ENCODE results near the gene APOLD1. TPM values are rescaled to one million over a fixed set of nuclear protein-coding genes. Genes with fewer than 3 reads are reported as not detected.
A peak's percentile ranks its signal among the peaks of the same experiment; 100 is the strongest.

The APOLD1 gene
- total and polyA plus RNA-seq, 8 donors = 1.6 to 6.4 (median 3.0) TPM

DNA sequence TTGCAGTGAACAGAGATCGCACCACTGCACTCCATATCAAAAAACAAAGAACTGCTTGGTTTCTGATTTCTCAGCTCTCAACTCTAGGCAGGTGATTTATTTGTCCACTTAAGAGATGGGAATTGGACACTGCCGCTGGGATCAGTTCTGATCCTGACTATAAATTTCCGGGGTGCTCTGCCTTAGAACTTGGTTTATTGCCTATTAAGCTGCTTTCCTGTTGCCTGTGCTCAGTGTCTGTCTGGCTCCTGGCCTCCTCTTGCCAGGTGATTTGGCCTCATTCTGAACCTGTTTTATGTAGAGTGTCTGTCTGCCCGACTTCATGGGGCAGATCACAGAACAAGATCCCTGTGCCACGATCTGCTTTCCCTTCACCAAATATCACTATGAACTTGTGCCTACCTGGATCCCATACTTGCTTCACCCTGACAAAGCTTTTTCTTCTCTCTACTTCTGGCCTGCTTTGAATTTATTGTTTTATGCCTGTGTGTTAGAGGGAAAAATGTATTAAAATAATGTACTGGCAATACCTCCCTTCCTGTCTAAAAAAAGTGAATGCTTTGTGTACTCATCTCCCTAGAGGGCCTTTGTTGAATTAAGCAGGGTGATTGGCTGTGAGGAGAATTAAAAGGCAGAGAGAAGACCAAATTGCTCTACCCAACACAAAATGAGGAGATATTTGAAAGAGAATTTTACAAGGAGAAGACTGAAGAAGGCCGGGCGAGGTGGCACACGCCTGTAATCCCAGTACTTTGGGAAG, 40.7 kb upstream of the APOLD1 start:
- Histone ChIP-seq H3K27ac (no peak overlapping the region), H3K9me3 (no peaks in the 10 kb centered on the region), H3K27me3 (no peaks in the 10 kb centered on the region), H3K4me3 (no peak overlapping the region), H3K4me1 (no peaks in the 10 kb centered on the region), H3K36me3 (no peaks in the 10 kb centered on the region)
- FAIRE-seq = no peak
- DNase-seq = no peak
- WGBS, 2 donors = 85 to 88% methylated on average over 8 of the region's 8 CpGs
- TF ChIP-seq CTCF (IDR thresholded peaks at IDR 0.05) = no peak
- ATAC-seq = no peak
- intact Hi-C loops (cut with DNase I) = no loop called here

DNA sequence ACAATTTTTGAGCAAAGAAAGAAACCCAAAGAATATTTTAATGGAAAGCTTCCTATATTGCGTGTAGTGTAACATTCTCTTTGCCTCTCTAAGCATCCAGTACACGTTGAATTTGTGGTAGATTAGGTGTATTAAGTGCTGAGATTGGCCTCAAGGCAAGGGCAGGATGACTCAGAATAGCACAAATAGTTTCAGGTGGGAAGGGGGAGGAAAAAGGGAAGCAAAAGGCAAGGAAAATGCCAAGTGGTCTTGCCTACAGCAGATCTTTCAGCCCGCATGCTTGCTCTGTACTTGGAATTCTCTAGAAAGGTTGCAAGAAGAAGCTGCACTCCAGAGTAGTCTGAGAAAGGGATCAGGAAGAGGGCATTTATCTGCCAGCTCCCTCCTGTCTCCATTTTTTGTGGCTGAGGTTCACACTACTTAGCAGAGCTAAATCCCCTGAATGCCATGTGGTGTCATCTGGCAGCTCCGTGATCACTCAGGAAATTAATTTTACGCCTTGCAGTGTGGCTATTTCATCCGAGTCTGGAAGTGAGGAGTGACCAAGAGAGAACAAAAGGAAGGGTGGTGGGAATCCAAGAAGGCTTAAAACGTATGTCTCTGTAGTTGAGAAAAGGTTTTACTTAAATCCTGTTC, 39.8 kb upstream of the APOLD1 start:
- Histone ChIP-seq H3K27me3 (no peaks in the 10 kb centered on the region), H3K36me3 (no peaks in the 10 kb centered on the region), H3K4me3 (no peak overlapping the region), H3K4me1 (no peaks in the 10 kb centered on the region), H3K9me3 (no peaks in the 10 kb centered on the region), H3K27ac (no peak overlapping the region)
- DNase-seq = no peak
- 72 to 79% methylated on average over 7 of the region's 7 CpGs for WGBS, 2 donors
- FAIRE-seq = no peak
- TF ChIP-seq CTCF (IDR thresholded peaks at IDR 0.05) = no peak
- intact Hi-C loops (cut with DNase I) = no loop called here
- no peak for ATAC-seq

GRCh38 chr12:12747278-12747677, 38.2 kb upstream of the APOLD1 start:
- no peak for TF ChIP-seq CTCF (IDR thresholded peaks at IDR 0.05)
- DNase-seq (no peak), FAIRE-seq (no peak), ATAC-seq (no peak)
- Histone ChIP-seq H3K27ac (no peak overlapping the region), H3K4me3 (no peak overlapping the region), H3K27me3 (no peaks in the 10 kb centered on the region), H3K9me3 (no peaks in the 10 kb centered on the region), H3K4me1 (no peaks in the 10 kb centered on the region), H3K36me3 (no peaks in the 10 kb centered on the region)
- 71 to 75% methylated on average over 3 of the region's 3 CpGs for WGBS, 2 donors
- intact Hi-C loops (cut with DNase I) = no loop called here

- intact Hi-C loops (cut with DNase I) = no loop called here
- Histone ChIP-seq H3K27ac (no peak overlapping the region), H3K4me3 (no peak overlapping the region), H3K9me3 (no peaks in the 10 kb centered on the region), H3K36me3 (no peaks in the 10 kb centered on the region), H3K27me3 (no peaks in the 10 kb centered on the region), H3K4me1 (no peaks in the 10 kb centered on the region)
- no peak for TF ChIP-seq CTCF (IDR thresholded peaks at IDR 0.05)
- 66% methylated on average over 3 of the region's 3 CpGs for WGBS, 2 donors
- DNase-seq (no peak), ATAC-seq (peak in 2 of 4 donors; percentile 41 to 65), FAIRE-seq (no peak)
Observed at GRCh38 chr12:12748044-12748443, 37.4 kb upstream of the APOLD1 start.

- no peak for DNase-seq
- H3K9me3 ChIP-seq = no peaks in the 10 kb centered on the region
- no peaks in the 10 kb centered on the region for H3K4me1 ChIP-seq
- FAIRE-seq = no peak
- WGBS, 2 donors = 90 to 96% methylated on average over 7 of the region's 7 CpGs
- H3K4me3 ChIP-seq = no peak overlapping the region
- TF ChIP-seq CTCF (IDR thresholded peaks at IDR 0.05) = no peak
- H3K27me3 ChIP-seq = no peaks in the 10 kb centered on the region
- H3K27ac ChIP-seq = no peak overlapping the region
- no peak for ATAC-seq
- H3K36me3 ChIP-seq = no peaks in the 10 kb centered on the region
- intact Hi-C loops (cut with DNase I) = no loop called here
Observed at GRCh38 chr12:12749433-12749832, 36.0 kb upstream of the APOLD1 start.
